GM21723 (cell line): ENCODE results near the gene LRRD1.
"Not testable (repeated sequence)": the region's sequence is repeated elsewhere in the genome, so short reads cannot be mapped to it uniquely, and the experiment has no call there.

Experiments used
- ATAC-seq: cut with Tn5 transposase; IDR thresholded peaks from one replicate; pipeline ENCODE4 v1.9.1; 2021; ENCODE audit warnings: mild to moderate bottlenecking, moderate library complexity; ENCODE audit not compliant: unreplicated experiment

The LRRD1 gene

GRCh38 chr7:92142791-92143190 lies 36.2 kb downstream of the LRRD1 start:
- ATAC-seq: not testable (repeated sequence)

- no peak for ATAC-seq
These were observed 37.8 kb downstream of the LRRD1 start for GRCh38 chr7:92141161-92141560.

DNA sequence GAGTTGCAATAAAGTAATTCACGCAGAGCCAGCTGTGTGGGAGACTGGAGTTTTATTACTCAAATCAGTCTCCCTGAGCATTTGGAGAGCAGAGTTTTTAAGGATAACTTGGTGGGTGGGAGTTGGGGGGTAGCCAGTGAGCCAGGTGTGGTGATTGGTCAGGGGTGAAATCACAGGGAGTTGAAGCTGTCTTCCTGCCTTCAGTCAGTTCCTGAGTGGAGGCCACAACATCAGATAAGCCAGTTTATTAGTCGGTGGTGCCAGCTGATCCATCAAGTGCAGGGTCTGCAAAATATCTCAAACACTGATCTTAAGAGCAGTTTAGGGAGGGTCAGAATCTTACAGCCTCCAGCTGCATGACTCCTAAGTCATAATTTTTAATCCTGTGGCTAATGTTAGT lies 41.4 kb downstream of the LRRD1 start:
- ATAC-seq: no peak

GRCh38 chr7:92135052-92135889 lies 43.7 kb downstream of the LRRD1 start:
- peak; percentile 7 for ATAC-seq

DNA sequence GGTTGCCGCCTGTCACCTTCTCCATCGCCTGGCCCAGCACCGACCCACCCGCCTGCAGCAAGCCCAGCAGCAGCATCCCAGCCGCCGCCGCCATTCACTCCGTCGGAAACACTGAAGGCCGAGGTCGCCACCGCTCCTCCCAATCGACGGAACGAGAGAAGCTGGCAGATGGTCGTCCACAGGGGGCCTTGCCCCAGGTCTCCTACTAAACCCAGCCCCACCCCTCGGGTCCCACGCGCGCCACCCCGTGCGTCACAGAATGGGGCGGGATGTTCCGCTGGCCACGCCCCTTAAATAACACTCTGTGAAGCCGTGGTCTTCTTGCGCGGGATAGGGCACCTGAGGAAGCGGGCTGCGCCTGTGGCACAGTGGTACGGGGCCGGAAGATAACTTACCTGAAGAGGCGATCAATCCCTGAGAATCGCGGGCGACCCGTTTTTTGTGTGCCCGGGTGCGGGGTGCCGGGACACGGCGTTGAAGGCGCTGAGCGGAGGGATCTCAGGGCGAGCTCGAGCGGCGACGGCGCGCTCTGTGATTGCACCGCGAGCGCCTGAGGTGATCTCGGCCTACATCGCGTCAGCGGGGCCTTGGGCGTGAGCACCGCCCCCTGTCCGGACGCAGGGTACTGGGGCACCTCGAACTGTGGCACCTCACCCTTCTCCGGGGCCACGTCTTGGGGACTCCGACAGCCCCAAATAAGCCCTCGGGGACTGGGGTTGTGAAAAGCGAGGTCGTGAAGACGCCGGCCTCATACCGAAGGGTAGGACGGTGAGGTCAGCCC lies 44.5 kb downstream of the LRRD1 start, which contains the start of gene CYP51A1:
Gene CYP51A1, minus strand, starts transcription at position 207 of the 781 bp plus-strand sequence. Its CDS starts 113 bp downstream, at position 94.
- ATAC-seq: peak; percentile 91

DNA sequence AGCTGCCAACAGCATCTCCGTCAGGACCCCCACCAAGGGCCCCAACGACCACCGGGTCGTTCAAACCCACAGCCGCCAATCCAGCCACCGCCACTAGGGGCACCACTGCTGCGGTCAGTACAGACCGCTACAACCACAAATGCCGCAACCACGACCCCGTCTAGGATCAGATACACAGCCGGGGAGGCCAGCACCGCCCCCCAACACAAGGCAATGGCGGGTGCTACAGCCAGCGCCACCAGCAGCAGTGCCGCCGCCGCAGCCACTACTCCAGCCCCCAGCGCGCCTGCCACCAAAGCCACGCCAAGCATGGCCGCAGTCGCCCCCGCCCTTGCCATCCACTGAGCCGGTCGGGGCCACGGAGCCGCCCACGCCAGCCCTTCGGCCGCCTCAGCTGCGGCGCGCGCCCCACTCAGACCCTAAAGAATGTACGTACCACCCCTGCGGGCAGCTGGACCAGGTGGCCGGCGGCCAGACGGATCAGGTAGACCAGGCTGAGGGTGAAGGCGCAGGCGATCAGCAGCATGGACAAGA lies 45.1 kb downstream of the LRRD1 start:
- peak; percentile 41 for ATAC-seq

DNA sequence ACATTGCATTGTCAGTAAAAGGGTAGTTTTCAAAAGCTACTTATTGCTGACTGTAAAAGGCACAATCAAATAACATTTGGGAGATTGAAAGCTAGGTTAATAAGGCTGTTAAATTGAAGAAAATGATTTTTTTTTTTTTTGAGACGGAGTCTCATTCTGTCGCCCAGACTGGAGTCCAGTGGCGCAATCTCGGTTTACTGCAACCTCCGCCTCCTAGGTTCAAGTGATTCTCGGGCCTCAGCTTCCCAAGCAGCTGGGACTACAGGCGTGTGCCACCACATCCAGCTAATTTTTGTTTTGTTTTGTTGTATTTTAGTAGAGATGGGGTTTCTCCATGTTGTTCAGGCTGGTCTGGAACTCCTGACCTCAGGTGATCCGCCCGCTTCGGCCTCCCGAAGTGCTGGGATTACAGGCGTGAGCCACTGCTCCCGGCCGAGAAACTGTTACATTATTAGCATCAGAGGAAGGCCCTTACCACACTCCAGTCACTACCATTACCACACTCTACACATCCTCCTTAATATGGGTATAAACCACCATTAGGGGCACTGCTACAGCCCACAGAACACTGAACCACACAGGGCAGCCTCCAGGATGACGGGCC lies 45.7 kb downstream of the LRRD1 start:
- ATAC-seq: peak; percentile 17

DNA sequence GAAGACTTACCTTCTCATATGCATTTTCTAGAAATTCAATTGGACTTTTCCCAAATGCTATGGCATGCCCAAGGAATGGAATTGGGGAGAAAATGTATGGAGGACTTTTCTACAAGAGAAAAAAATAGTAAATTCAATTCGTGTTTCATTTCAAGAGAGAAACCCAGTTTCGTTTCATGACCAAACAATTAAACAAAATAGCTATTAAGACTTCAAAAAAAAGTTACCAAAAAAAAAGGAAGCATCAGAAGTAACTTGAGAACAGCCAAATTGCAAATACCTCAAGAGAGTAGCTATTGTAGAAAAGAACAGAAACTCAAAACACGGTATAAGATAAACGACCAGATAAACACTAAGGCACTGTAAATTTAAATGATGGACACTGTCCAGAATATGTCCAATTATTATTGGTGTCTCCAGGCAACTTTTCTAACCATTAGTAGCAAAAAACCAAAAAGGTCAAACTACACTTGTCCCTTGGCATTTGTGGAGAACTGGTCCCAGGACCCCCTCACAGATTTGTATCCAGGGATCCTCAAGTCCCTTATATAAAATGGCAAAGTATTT lies 47.1 kb downstream of the LRRD1 start:
- ATAC-seq: no peak

GRCh38 chr7:92131093-92131492 lies 47.8 kb downstream of the LRRD1 start:
- no peak for ATAC-seq

GRCh38 chr7:92121681-92122080 lies 57.3 kb downstream of the LRRD1 start:
- ATAC-seq: no peak

- ATAC-seq: no peak
These were observed 59.7 kb downstream of the LRRD1 start for GRCh38 chr7:92119213-92119759.

DNA sequence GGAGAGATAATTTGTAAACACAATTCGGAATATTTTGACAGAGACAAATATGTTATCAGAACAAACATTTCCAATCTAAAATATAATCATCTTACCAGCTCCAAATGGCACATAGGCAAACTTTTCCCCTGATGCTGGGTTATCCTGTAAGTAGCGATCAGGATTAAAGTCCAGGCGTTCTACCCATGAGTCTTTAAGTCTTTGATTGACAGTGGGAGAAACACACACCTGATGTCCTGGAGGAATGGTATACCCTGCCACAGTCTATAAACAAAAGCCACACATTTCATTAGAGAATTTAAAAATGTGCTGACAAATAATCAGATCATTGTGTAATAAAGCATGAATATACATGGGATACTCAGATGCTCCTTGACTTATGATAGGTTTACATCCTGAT lies 62.0 kb downstream of the LRRD1 start:
- no peak for ATAC-seq

DNA sequence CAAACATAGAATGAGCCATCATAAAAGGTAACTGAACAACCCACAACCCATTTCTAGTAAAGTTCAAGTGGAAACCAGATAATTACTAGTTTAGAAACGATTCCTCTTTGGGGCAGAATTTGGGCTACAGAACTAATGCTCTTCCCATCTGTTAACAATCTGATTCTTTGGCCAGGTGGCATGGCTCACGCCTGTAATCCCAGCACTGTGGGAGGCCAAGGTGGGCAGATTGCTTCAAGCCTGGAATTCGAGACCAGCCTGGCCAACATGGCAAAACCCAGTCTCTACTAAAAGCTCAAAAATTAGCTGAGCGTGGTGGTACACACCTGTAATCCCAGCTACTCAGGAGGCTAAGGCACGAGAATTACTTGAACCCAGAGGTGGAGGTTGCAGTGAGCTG lies 63.1 kb downstream of the LRRD1 start:
- ATAC-seq: no peak

- ATAC-seq: no peak
These were observed 68.1 kb downstream of the LRRD1 start for GRCh38 chr7:92110857-92111256.

- no peak for ATAC-seq
These were observed 70.1 kb downstream of the LRRD1 start for GRCh38 chr7:92108821-92109220.

DNA sequence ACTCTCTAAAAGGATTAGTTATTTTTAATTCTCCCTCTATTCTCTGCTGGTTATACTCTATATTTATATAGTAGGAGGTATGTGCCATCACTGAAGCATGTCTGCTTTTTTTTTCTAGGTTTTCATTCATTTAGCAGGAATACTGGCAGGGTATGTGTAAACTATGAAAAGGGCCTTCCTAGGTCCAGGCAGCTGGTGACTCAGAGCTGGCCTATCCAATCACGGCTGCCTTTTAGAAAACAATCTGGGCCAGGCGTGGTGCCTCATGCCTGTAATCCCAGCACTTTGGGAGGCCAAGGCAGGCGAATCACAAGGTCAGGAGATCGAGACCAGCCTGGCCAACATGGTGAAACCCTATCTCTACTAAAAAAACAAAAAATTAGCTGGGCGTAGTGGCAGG lies 76.1 kb downstream of the LRRD1 start:
- not testable (repeated sequence) for ATAC-seq

DNA sequence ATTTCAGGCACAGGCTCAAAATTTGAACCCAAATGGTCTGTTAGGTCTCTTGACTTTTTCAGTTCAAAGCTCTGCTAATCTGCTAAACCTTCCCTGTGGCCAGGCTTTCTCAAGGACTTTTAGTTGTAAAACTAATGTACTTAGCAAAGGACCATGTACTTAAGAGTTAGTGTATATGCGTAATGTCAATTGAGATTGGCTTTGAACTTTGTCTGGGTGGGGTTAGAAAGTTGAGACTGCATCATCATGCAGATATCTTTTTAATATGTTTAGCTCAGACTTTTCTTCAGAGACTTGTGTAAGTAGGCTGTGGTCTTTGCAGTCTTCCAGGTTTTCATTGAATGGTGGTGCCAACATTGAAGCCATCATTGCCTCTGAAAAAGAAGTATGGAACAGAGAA lies 78.4 kb downstream of the LRRD1 start:
- ATAC-seq: no peak

DNA sequence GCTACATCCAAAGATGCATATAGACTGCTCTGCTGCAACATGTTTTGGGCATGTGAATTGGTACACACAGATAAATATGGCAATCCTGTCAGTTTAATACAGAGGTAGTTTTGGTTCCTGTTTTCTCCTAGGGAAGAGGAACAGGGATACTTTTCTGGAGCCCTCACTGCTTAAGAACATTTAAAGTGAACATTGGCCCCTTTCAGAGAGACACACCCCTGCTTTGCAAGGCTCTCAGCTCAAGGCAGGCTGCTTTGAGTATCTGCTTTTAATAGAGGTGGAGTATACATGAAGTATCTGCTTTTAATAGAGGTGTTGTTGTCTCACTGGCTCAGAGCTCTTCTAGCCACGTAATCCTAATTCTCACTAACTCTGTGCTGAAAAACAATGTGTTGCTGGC lies 83.6 kb downstream of the LRRD1 start:
- ATAC-seq: no peak
